ENCODE measurements around the gene PRMT2.
"Not testable (repeated sequence)": the region's sequence is repeated elsewhere in the genome, so short reads cannot be mapped to it uniquely, and the experiment has no call there.

The PRMT2 gene

DNA sequence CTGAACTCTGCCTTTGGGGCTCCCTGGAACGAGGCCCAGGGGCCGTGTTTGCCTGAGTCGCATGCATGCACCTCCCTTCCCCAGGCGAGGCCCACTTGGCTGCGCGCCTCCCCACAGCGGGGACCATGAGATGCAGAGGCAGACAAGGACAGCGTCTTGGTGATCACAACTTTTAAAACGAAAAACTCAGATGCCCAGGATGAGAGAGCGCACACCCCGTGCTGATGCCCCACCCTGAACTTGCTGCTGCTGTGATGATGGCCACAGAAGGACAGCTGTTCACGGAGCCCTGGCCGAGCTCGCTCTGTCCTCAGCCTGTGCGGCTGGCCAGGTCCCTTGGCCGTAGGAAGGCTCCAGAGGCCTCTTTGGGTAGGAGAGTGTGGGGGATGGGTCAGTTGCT is 11.4 kb upstream of the PRMT2 start:
- DNase-seq, result no peak
- H3K27ac ChIP-seq, result no peak overlapping the region

DNA sequence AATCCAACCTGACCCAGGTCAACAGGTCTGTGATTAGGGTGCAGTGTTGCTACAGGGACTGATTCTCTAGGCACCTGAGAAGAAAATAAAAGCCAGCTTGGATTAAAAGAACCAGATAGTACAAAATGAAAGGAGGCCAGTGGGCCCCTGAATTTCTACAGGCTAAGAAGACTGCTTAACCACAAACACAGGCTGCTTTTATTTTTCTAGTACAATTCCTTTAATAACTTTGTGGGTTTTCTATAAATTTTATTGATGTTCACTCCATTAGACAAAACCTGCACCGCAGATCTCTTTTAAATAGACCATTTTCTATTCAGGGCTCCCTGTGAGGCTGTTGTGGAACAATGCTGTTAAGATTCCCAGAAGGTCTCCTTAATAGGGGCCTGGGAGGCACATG is 9.7 kb upstream of the PRMT2 start:
- DNase-seq, result no peak
- Histone ChIP-seq H3K27me3 (replicated peaks) (no peaks in the 10 kb centered on the region), H3K4me3 (ENCODE audit: low read depth, low read length) (no peak overlapping the region), H3K36me3 (replicated peaks) (no peaks in the 10 kb centered on the region), H3K27ac (no peak overlapping the region)
- in situ Hi-C loops (cut with HindIII; ENCODE audit: low pct_ligation_motif_present, low sequenced_read_pairs), result no loop called here
- TF ChIP-seq, protein P1, sequence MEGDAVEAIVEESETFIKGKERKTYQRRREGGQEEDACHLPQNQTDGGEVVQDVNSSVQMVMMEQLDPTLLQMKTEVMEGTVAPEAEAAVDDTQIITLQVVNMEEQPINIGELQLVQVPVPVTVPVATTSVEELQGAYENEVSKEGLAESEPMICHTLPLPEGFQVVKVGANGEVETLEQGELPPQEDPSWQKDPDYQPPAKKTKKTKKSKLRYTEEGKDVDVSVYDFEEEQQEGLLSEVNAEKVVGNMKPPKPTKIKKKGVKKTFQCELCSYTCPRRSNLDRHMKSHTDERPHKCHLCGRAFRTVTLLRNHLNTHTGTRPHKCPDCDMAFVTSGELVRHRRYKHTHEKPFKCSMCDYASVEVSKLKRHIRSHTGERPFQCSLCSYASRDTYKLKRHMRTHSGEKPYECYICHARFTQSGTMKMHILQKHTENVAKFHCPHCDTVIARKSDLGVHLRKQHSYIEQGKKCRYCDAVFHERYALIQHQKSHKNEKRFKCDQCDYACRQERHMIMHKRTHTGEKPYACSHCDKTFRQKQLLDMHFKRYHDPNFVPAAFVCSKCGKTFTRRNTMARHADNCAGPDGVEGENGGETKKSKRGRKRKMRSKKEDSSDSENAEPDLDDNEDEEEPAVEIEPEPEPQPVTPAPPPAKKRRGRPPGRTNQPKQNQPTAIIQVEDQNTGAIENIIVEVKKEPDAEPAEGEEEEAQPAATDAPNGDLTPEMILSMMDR (IDR thresholded peaks at IDR 0.05; ENCODE audit: low read depth, low read length, missing control alignments), result no peak

More for the DNA sequence above, 11.4 kb upstream of the PRMT2 start:
- H3K36me3 ChIP-seq (replicated peaks), result no peaks in the 10 kb centered on the region
- no peak overlapping the region for H3K4me3 ChIP-seq (ENCODE audit: low read depth, low read length)
- TF ChIP-seq, protein P1 (IDR thresholded peaks at IDR 0.05; ENCODE audit: low read depth, low read length, missing control alignments), result no peak
- in situ Hi-C loops (cut with HindIII; ENCODE audit: low pct_ligation_motif_present, low sequenced_read_pairs), result no loop called here
- no peaks in the 10 kb centered on the region for H3K27me3 ChIP-seq (replicated peaks)

DNA sequence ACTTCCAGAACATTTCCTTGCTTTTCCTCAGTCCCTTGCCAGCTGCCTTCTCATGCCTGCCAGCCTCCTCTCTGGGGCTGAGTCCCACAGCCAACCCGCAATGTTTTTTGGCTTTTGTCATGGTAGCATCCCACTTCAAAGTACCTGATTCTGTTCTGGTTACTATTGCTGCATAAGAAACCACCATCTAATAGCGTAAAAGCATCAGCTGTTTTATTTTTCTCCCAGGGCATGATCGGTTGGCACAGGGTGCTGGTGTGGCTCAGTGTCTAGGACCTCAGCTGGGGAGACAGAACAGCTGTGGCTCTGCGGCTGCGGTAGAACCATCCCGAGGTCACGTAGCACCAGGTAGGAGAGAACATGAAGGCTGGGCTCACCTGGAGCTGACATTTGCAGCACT is 8.9 kb upstream of the PRMT2 start:
- H3K4me3 ChIP-seq (ENCODE audit: low read depth, low read length), result no peak overlapping the region
- TF ChIP-seq, protein P1 (IDR thresholded peaks at IDR 0.05; ENCODE audit: low read depth, low read length, missing control alignments), result no peak
- no peak for DNase-seq
- no peak overlapping the region for H3K27ac ChIP-seq
- H3K36me3 ChIP-seq (replicated peaks), result no peaks in the 10 kb centered on the region
- no peaks in the 10 kb centered on the region for H3K27me3 ChIP-seq (replicated peaks)
- in situ Hi-C loops (cut with HindIII; ENCODE audit: low pct_ligation_motif_present, low sequenced_read_pairs), result no loop called here

DNA sequence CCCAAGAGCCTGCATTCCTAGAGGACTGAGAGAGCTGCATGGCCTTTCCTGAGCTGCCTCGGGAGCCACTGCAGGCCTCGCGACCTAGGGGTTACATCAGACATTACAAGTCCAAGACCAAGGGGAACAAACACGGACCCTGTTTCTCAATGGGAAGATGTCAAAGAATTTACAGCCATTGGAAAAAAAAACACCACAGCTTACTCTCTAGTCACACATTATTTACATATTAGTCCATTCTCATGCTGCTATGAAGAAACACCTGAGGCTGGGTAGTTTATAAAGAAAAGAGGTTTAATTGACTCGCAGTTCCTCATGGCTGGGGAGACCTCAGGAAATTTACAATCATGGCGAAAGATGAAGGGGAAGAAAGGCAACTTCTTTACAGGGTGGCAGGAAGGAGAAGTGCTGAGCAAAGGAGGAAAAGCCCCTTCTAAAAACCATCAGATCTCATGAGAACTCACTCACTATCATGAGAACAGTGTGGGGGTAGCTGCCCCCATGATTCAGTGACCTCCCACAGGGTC is 8.4 kb upstream of the PRMT2 start:
- Histone ChIP-seq H3K36me3 (replicated peaks) (no peaks in the 10 kb centered on the region), H3K27me3 (replicated peaks) (no peaks in the 10 kb centered on the region), H3K27ac (no peak overlapping the region), H3K4me3 (ENCODE audit: low read depth, low read length) (no peak overlapping the region)
- in situ Hi-C loops (cut with HindIII; ENCODE audit: low pct_ligation_motif_present, low sequenced_read_pairs), result no loop called here
- no peak for DNase-seq
- TF ChIP-seq, protein P1 (IDR thresholded peaks at IDR 0.05; ENCODE audit: low read depth, low read length, missing control alignments), result no peak

DNA sequence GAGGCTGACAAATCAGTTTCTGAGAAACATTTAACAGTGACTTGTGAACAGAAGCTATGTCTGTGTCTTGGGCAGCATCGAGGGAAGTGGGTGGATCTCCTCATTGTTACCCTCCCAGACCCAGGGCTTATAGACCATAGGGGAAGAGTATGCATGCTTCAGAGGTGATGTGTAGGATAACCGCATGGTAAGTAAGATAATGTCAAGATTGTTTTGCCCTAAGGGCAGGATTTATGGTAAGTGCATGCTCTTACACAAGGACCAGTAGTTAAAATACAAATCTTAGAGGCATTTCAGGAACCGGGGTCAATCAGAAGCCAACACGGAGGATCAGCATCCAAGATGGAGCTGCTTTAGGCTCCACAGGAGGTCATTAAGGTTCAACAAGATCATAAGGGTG is 7.7 kb upstream of the PRMT2 start:
- H3K27ac ChIP-seq, result no peak overlapping the region
- no peaks in the 10 kb centered on the region for H3K36me3 ChIP-seq (replicated peaks)
- in situ Hi-C loops (cut with HindIII; ENCODE audit: low pct_ligation_motif_present, low sequenced_read_pairs), result no loop called here
- H3K4me3 ChIP-seq (ENCODE audit: low read depth, low read length), result no peak overlapping the region
- no peak for DNase-seq
- TF ChIP-seq, protein P1 (IDR thresholded peaks at IDR 0.05; ENCODE audit: low read depth, low read length, missing control alignments), result no peak
- H3K27me3 ChIP-seq (replicated peaks), result no peaks in the 10 kb centered on the region

DNA sequence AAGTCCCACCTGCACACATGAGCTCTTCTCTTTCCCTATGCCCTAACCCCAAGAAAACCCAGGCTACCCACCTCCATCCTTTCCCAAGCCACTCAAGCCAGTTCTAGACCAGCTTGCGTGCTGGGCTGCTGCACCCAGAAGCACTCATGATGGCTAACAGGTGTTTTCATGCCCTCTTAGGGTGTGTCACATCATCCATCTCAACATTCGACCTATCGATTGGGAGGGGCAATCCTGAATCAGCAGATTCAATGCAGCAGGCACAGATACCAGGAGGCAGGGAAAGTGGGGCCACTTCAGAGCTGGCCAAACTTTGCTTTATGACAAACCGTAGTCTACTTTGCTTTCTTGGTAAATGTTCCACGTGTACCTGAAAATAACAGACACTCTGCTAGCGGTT is 6.6 kb upstream of the PRMT2 start:
- Histone ChIP-seq H3K36me3 (replicated peaks) (no peaks in the 10 kb centered on the region), H3K4me3 (ENCODE audit: low read depth, low read length) (no peak overlapping the region), H3K27me3 (replicated peaks) (no peaks in the 10 kb centered on the region), H3K27ac (no peak overlapping the region)
- TF ChIP-seq, protein P1 (IDR thresholded peaks at IDR 0.05; ENCODE audit: low read depth, low read length, missing control alignments), result no peak
- in situ Hi-C loops (cut with HindIII; ENCODE audit: low pct_ligation_motif_present, low sequenced_read_pairs), result no loop called here
- no peak for DNase-seq

DNA sequence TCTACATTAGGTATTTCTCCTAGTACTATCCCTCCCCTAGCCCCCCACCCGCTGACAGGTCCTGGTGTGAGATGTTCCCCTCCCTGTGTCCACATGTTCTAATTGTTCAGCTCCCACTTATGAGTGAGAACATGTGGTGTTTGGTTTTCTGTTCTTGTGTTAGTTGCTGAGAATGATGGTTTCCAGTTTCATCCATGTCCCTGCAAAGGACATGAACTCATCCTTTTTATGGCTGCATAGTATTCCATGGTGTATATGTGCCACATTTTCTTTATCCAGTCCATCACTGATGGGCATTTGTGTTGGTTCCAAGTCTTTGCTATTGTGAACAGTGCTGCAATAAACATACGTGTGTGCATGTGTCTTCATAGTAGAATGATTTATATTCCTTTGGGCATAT is 4.6 kb upstream of the PRMT2 start:
- H3K27ac ChIP-seq; H3K27me3 ChIP-seq (replicated peaks); H3K4me3 ChIP-seq (ENCODE audit: low read depth, low read length); in situ Hi-C loops (cut with HindIII; ENCODE audit: low pct_ligation_motif_present, low sequenced_read_pairs); H3K36me3 ChIP-seq (replicated peaks); DNase-seq: not testable (repeated sequence)
